WTC11 (cell line): Measurements from ENCODE around the gene HSH2D. TPM values are rescaled to one million over a fixed set of nuclear protein-coding genes. Genes with fewer than 3 reads are reported as not detected.
"Not testable (repeated sequence)": the region's sequence is repeated elsewhere in the genome, so short reads cannot be mapped to it uniquely, and the experiment has no call there.

ENCODE experiments used
- ATAC-seq: fragments of 200-7000 bp; cut with Tn5 transposase; 2 replicates; pipeline ENCODE4 v1.10.0; 2021; ENCODE audit warnings: mild to moderate bottlenecking, moderate library complexity
- CTCF ChIA-PET: fragments of 300-600 bp; sonication (Branson Sonifier 250); formaldehyde crosslinking; loops from one replicate; lab custom pipeline; 2021; ENCODE audit warnings: antibody characterized with exemption; lab: Charles Lee
- POLR2A ChIA-PET: fragments of 350-600 bp; sonication (Branson Sonifier 250); formaldehyde crosslinking; loops from one replicate; lab custom pipeline; 2021; ENCODE audit warnings: antibody characterized with exemption; lab: Charles Lee
- DNase-seq: peaks from one replicate; pipeline ENCODE4 v3.0.0; 2021; ENCODE audit warnings: low spot score
- H3K27ac Mint-ChIP-seq: 2 replicates; pipeline ENCODE4 v1.8.0; 2021; ENCODE audit warnings: mixed read lengths
- H3K27me3 Mint-ChIP-seq: 2 replicates; pipeline ENCODE4 v1.8.0; 2021; ENCODE audit warnings: low read depth, mild to moderate bottlenecking, moderate library complexity, mixed read lengths
- H3K36me3 Mint-ChIP-seq: 2 replicates; pipeline ENCODE4 v1.8.0; 2021; ENCODE audit warnings: mixed read lengths
- H3K4me1 Mint-ChIP-seq: 2 replicates; pipeline ENCODE4 v1.8.0; 2022; ENCODE audit warnings: mixed read lengths
- H3K4me3 Mint-ChIP-seq: 2 replicates; pipeline ENCODE4 v1.8.0; 2021; ENCODE audit warnings: mild to moderate bottlenecking, moderate library complexity, mixed read lengths
- H3K9me3 Mint-ChIP-seq: 2 replicates; pipeline ENCODE4 v1.8.0; 2021; ENCODE audit warnings: mixed read lengths
- AR ChIP-seq: fragments of 250-450 bp; sonication (Bioruptor Pico); IDR thresholded peaks from 2 replicates; pipeline ENCODE4 v1.9.0; 2021; ENCODE audit warnings: mild to moderate bottlenecking
- ATF2 ChIP-seq: sonication (generic); formaldehyde crosslinking; IDR thresholded peaks from 2 replicates; pipeline ENCODE4 v1.8.1; 2022; ENCODE audit warnings: low read depth, missing genetic modification reagents, borderline replicate concordance
- GTF2I ChIP-seq: fragments of 250-450 bp; sonication (Bioruptor Pico); conservative IDR thresholded peaks from 2 replicates; pipeline ENCODE4 v1.4.0; 2021; ENCODE audit warnings: mild to moderate bottlenecking
- JUN ChIP-seq: sonication (generic); formaldehyde crosslinking; IDR thresholded peaks from 2 replicates; pipeline ENCODE4 v1.8.0; 2023; ENCODE audit warnings: mild to moderate bottlenecking, missing genetic modification reagents
- NFATC4 ChIP-seq: fragments of 250-450 bp; sonication (Bioruptor Pico); IDR thresholded peaks from 2 replicates; pipeline ENCODE4 v1.9.0; 2021; ENCODE audit warnings: mild to moderate bottlenecking
- RORB ChIP-seq: fragments of 250-450 bp; sonication (Bioruptor Pico); IDR thresholded peaks from 2 replicates; pipeline ENCODE4 v1.9.0; 2021; ENCODE audit warnings: mild to moderate bottlenecking
- ZNF281 ChIP-seq: sonication (generic); formaldehyde crosslinking; IDR thresholded peaks from 2 replicates; pipeline ENCODE4 v1.8.0; 2023; ENCODE audit warnings: mild to moderate bottlenecking, missing genetic modification reagents
- total RNA-seq: library from RNA; stranded (reverse); gene quantifications from 3 replicates; pipeline ENCODE4 v1.2.3, GENCODE V29; 2021
- TF ChIP-seq, protein P1 (sequence below): fragments of 250-450 bp; sonication (Bioruptor Pico); conservative IDR thresholded peaks from 2 replicates; pipeline ENCODE4 v1.9.0; 2021; ENCODE audit warnings: mild to moderate bottlenecking

HSH2D gene
- total RNA-seq, 1 experiment from 2014 or later, result 1.6 TPM

GRCh38 chr19:16175954-16176353 lies 32.5 kb downstream of the HSH2D start:
- H3K36me3 Mint-ChIP-seq, result no peaks in the 10 kb centered on the region
- peaks cover 11% of the 10 kb centered on the region; the same call in 1 of the 2 replicates for H3K9me3 Mint-ChIP-seq
- H3K27me3 Mint-ChIP-seq, result peaks cover 7% of the 10 kb centered on the region
- POLR2A ChIA-PET, result no interaction called here
- CTCF ChIA-PET, result interaction anchor here (0.6 to 1.2 kb wide), 3 partner anchors 9 to 1439 kb away, joined by 3 to 5 read pairs (median 3); partner anchors contain the start of gene FAM32A
- no peak for ATAC-seq
- no peak overlapping the region for H3K27ac Mint-ChIP-seq
- no peak overlapping the region for H3K4me3 Mint-ChIP-seq
- H3K4me1 Mint-ChIP-seq, result no peaks in the 10 kb centered on the region
- no peak for TF ChIP-seq ZNF281 (CRISPR knock-in tag)
- TF ChIP-seq GTF2I (CRISPR knock-in tag), result no peak
- no peak for TF ChIP-seq AR (CRISPR knock-in tag)
- TF ChIP-seq, protein P1, sequence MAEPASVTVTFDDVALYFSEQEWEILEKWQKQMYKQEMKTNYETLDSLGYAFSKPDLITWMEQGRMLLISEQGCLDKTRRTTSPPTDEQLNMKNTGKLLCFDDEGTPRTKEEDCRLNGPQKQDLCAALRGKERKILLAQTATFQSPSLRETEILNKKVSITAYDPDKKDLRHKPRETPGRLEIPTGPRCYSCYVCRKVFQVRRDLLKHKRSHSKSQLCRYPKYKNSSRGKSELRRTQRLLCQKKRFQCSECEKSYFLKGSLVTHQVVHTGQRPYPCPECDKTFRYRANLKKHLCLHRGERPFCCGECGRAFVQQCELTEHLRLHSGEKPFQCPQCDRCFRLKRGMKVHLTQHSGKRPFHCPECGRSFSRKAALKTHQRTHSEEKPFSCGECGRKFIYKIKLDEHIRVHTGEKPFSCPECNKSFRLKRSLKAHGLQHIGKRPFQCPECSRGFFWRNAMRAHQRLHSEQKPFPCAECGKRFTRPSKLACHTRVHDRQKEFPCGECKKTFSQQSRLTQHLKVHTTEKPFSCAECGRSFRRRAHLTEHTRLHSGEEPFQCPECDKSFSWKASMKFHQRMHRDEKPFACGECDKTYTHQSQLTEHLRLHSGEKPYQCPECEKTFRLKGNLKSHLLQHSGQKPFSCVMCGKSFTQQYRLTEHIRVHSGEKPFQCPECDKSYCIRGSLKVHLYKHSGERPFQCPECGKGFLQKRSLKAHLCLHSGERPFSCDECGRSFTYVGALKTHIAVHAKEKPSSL (CRISPR knock-in tag), result no peak
- TF ChIP-seq ATF2, result no peak
- no peak for DNase-seq

GRCh38 chr19:16178866-16179265 lies 35.4 kb downstream of the HSH2D start:
- peaks cover 11% of the 10 kb centered on the region; the same call in 1 of the 2 replicates for H3K9me3 Mint-ChIP-seq
- H3K36me3 Mint-ChIP-seq, DNase-seq, CTCF ChIA-PET, H3K4me1 Mint-ChIP-seq, POLR2A ChIA-PET, H3K4me3 Mint-ChIP-seq, H3K27me3 Mint-ChIP-seq, H3K27ac Mint-ChIP-seq, ATAC-seq: not testable (repeated sequence)

GRCh38 chr19:16180611-16181010 lies 37.1 kb downstream of the HSH2D start:
- CTCF ChIA-PET, result interaction anchor here (0.7 to 3.2 kb wide), 5 partner anchors 17 to 155 kb away, joined by 3 to 13 read pairs (median 4); partner anchors contain the start of gene AP1M1
- Mint-ChIP-seq H3K4me1 (0 out of 2 replicates have a peak, but pooled peaks cover 2% of the 10 kb centered on the region), H3K27me3 (peaks cover 5% of the 10 kb centered on the region), H3K36me3 (peaks cover 3% of the 10 kb centered on the region; the same call in 1 of the 2 replicates), H3K9me3 (peaks cover 6% of the 10 kb centered on the region; the same call in 1 of the 2 replicates), H3K27ac (no peak overlapping the region), H3K4me3 (no peak overlapping the region)
- no peak for DNase-seq
- TF ChIP-seq JUN (CRISPR knock-in tag), result no peak
- TF ChIP-seq RORB, result no peak
- no peak for ATAC-seq
- POLR2A ChIA-PET, result interaction anchor here (0.7 kb wide), 1 partner anchor 190 kb away, joined by 4 read pairs; no protein-coding TSS in a partner anchor

GRCh38 chr19:16184665-16185122 lies 41.2 kb downstream of the HSH2D start:
- POLR2A ChIA-PET, result interaction anchor here (0.6 to 1.4 kb wide), 4 partner anchors 13 to 766 kb away, joined by 3 to 6 read pairs (median 4); partner anchors contain the start of genes AKAP8L and AP1M1
- CTCF ChIA-PET, result interaction anchor here (0.6 to 2.5 kb wide), 33 partner anchors 9 to 732 kb away, joined by 3 to 39 read pairs (median 5); partner anchors contain the start of genes AP1M1, HSH2D and RAB8A
- peak overlapping the region; percentile 84 for H3K27ac Mint-ChIP-seq
- H3K4me1 Mint-ChIP-seq, result peaks cover 6% of the 10 kb centered on the region
- DNase-seq (no peak), ATAC-seq (no peak)
- H3K27me3 Mint-ChIP-seq, result no peaks in the 10 kb centered on the region; the same call in 1 of the 2 replicates
- no peak for TF ChIP-seq NFATC4 (CRISPR knock-in tag)
- TF ChIP-seq GTF2I (CRISPR knock-in tag), result 0 out of 2 replicates have a peak, but pooled peaks have one; percentile 36
- peak overlapping the region; percentile 94 for H3K4me3 Mint-ChIP-seq
- H3K36me3 Mint-ChIP-seq, result peaks cover 20% of the 10 kb centered on the region
- H3K9me3 Mint-ChIP-seq, result no peaks in the 10 kb centered on the region
